GDM1 (cell line): ENCODE data around the gene NUAK1.
"Not testable (repeated sequence)": the region's sequence is repeated elsewhere in the genome, so short reads cannot be mapped to it uniquely, and the experiment has no call there.

Experiments used
- DNase-seq: peaks from one replicate; lab custom pipeline; 2025; lab: John Stamatoyannopoulos, UW

The NUAK1 gene

DNA sequence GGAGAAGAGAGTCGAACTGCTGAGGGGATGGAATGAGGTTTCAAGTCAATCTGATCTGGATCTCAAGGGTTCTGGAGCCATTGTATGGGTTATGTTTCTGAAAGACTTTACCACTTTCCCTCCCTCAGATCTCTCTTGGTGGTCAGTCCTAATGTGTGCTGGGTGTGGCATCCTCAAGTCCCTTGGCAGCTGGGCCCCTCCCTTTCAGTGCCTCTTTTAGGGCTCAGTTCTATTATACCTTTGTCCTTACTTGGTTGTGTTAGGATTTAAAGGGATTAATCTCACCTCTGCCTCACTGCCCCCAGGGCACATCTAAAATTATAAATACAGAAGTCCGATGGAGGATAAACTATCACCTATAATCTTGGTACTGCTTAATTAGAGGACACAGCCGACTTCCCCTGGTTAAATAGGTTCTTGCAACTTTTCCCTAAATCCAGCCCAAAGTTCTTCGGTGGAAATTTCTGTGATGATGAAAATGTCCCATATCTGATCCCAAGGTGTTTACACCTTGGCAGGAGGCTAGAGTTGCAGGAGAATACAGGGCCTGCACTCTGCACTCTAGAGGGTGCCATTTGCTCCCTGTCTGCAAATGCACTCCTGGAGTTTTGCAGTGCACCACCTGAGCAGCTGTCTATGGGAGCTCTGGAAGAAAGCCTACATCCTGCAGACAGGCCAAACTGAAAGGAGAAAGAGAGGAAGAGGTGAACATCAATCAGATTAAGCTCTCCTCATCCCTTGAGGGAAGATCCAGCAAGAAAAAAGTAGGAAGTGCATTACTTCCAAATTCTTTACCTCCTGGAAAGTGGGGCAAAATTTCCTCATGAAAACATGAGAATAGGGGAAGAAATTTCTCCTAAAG, 106.8 kb downstream of the NUAK1 start:
- no peak for DNase-seq

DNA sequence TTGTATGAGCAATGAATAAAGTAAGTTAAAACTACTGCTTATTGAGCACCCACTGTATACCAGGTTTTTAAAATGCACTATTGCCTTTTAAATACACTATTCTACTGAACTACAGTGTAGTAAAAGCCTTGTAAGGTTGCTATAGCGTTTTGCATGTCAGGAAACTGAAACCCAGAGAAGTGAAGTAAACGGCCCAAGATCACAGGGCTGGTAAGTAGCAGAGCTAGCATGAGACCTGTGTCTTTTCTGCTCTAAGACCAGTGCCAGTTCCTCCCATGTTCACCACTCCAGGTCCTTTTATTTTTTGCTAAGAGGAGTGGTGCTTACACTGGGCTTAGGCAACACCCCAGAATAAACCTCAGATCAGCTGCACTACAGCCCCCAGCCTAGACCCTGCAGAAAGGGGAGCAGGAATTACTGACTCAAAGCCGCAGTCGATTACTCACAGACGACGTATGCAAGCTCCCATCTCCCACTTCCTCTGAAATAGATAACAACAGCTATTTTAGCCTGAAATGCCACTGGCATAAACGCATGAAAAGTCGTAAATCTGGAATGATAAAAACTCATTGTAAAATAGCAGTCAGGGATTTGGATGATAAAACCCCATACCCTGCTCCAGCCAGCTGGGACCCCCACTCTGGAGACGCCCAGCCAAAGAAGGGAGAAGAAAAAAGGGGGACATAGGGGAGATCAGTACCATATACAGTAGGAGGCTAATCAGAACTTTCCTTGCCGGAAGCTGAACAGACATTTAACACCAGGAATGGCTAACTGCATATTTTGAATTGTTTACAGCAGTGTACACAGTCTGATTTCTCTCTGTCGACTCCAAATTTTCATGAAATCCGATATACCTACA, 108.3 kb downstream of the NUAK1 start:
- DNase-seq, result no peak

DNA sequence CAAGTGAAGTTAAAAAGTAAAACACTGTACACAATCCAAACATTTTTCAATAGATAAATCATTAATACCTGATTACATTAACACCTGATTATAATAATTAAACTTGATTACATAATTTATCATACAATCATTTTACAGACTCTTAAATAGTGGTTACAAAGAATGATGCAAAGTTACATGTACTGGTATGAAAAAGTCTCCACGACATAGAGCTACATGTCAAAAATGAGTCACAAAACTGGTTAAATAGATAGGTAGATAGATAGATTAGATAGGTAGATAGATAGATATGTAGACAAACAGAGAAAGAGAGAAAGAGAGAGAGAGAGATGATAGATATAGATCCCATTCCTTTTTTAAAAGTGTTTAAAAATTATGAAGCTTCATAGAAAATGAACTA, 109.2 kb downstream of the NUAK1 start:
- no peak for DNase-seq

DNA sequence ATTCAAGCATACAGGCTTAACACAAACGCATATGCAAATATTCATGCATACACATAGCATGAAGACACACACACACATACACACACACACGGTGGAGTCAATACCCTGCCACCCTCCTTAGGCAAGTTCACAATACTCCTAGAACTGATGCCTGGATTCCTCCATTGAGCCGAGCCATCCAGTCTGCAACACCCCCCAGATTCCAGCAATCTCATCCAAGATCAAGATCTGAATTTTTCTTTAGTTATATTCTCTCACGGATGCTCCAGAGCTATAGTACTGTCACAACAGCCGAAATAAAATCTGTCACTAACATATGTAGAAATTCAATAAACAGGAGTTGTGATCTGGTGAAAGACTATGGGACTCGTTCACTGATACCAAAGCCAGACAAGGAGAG, 110.8 kb downstream of the NUAK1 start:
- DNase-seq, result no peak

DNA sequence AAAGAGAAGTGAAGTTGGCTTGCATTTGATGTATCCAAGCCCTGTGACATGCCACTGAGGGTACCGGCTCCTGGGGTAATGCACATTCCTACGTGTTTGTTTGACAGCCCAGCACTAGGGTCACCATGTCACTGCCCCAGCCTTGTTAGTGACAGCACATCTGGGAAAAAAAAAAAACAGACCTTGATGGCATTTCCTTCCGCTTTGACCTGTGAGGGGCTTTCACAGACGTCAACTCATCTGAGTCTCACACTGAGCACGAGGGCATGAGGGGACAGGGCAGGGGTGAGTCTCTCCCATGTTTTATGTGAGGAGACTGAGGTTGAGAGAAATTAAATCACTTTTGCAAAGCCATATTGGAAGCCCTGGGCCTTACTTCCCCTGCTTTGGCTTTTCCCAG, 111.5 kb downstream of the NUAK1 start:
- no peak for DNase-seq

DNA sequence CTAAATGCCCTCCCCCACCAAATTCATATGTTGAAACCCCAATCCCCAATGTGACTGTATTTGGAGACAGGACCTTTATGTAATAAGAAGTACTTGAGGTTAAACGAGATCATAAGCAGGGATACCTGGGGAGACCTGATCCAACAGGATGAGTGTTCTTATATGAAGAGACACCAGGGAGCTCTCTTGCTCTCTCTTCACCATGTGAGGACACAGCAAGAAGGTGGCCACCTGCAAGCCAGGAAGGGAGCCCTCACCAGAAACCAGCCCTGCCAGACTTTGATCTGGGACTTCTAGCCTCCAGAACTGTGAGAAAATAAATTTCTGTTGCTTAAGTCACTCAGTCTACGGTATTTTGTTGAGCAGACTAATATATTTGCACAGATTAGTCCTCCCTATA, 113.6 kb downstream of the NUAK1 start:
- DNase-seq, result no peak

DNA sequence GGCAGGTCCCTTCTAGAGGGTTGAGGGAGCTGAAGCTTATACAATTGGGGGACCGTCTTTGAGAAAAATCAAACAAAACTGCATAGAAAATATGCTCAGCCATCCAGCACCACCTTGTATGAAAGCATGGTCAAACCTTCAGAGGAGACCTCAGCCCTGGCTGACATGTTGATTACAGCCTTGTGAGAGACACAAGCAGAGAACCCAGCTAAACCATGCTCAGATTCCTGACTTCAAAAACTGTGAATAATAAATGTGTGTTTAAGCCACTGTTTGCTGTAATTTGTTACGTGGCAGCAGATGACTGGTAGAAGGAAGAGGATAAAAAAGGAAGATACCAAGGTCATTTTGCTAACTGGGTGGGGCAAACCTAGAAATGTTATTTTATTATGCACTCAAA, 115.7 kb downstream of the NUAK1 start:
- DNase-seq, result no peak

DNA sequence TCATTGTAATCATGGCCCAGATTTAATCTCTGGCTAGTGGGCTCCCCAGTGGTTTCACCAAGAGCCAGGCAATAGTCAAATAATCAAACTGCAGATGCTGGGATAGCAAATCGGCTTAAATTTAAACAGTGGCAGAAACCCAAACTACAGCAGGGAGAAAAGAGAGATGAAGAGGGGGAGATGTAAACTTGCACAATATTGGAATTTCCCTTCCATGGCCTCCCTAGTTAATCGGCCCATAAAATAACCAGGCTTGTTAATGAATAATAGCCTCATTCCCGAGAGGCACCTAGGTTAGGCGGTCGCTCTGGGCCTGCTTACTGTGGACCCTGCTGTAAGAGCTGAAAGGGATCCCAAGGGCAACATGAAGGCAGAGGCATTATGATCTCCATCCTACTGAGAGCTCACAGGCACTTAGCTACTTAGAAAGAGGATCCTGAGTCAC, 116.2 kb downstream of the NUAK1 start:
- no peak for DNase-seq

DNA sequence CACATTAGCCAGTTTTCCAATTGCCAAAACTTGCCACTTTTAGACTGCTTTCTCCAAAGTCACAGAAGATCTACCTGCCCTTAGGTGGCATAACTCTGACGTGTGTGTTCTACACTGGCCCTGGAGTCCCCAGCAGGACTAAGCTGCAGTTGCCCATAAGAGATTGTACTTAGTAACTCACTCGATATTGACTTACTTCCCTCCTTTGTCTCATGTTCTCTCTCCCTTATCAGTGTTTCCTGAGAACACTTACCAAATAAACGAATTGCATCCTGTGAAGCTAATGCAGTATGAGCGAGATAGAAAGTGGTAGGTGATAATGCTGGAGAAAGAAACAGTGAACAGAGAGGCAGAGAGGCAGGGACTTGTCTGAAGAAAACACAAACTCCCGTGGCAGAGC, 117.2 kb downstream of the NUAK1 start:
- no peak for DNase-seq

DNA sequence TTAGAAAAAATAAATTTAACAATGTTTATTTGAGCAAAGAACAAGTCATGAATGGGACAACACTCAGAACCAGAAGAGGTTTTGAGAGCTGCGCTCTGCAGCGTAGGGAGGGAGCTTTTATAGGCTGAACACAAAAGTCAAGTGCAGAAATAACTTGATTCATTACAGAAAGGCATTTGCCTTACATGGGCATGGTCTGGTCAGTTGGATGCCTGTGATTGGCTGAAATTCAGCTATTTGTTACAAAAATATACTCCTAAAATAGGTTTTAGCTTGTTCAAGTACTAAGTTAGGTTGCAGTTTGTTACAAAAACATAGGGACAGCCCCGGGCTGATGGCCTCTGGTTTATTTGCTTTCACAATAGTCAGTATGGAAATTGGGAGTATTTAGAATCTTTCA, 118.0 kb downstream of the NUAK1 start:
- no peak for DNase-seq

DNA sequence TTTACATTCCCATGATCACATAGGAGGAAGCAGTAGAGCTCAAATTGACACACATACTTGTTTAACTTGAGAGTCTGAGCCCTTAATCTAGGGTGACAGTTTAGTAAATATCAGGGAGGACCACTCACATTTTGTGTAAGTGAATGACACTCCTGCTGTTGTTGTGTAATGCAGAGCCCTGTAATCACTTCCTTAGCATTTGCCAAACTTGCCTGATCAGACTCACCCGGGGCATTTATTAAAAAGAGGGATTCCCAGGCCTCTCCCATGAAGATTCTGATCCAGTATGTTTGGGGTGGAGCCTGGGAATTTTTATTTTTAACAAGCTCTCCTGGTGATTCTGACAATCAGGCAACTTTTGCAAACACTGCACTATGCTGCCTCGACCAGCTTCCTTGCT, 119.6 kb downstream of the NUAK1 start:
- no peak for DNase-seq

DNA sequence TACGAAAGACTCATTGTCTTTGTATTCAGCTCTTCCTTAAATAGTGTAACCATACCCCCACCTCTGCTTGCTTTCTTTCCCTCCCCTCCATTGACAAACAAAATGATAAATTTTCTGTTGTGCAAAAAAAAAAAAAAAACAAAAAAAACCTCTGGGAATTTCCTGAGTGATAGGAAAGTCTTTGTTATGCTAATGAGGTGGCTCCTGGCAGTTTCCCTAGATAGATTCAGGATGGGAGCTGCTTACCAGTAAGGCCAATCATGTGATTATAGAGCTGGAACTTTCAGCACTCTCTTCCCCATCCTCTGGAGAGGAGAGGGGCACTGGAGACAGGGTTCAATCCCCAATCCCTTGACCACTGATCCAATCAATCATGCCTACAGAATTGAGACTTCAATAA, 120.5 kb downstream of the NUAK1 start:
- no peak for DNase-seq

DNA sequence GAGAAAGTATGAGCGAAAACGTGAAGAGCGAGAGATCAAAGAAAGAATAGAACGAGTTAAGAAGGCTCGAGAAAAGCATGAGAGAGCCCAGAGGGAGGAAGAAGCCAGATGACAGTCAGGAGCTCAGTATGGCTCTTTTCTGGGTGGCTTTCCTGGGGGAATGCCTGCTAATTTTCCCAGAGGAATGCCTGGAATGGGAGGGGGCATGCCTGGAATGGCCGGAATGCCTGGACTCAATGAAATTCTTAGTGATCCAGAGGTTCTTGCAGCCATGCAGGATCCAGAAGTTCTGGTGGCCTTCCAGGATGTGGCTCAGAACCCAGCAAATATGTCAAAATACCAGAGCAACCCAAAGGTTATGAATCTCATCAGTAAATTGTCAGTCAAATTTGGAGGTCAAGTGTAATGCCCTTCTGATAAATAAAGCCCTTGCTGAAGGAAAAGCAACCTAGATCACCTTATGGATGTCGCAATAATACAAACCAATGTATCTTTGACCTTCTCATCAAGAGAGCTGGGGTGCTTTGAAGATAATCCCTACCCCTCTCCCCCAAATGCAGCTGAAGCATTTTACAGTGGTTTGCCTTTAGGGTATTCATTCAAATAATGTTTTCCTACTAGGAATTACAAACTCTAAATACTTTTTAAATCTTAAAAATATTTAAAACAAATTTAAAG, 122.0 kb downstream of the NUAK1 start:
- not testable (repeated sequence) for DNase-seq

DNA sequence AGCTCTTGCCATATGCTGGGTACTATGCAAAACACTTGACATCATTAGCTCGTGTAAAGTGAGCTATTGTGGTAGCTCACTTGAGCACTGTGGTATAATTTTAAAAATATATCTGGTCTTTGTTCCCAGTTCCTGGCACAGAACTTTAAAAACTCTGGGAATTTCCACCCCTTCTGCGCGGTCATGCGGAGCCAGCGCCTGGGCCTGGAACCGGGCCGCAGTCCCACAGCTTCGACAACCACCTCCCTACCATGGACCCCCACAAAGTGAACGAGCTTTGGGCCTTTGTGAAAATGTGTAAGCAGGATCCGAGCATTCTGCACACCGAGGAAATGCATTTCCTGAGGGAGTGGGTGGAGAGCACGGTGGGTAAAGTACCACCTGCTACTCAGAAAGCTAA, 123.1 kb downstream of the NUAK1 start:
- no peak for DNase-seq

DNA sequence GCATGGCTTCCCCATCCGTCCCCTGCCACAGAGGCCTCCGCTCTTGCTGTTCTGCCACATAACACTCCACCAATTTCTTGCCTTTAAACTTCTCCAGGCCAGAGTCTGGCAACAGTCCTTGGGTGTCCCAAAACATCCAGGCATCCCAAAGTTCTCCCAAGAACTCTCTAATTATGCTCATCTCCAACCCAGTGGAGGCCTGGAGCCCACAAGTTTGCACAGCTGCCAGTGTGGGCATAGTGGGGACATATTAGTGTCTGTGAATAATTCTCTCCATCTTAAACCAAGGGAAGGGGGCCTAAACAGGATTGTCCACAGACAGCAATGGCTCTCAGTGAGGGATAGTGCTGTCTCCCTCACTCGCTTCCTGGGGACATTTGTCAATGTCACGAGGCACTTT, 124.8 kb downstream of the NUAK1 start:
- no peak for DNase-seq
